ENCODE measurements around the gene ABLIM2.

The ABLIM2 gene

GRCh38 chr4:8122746-8123145 lies 35.9 kb downstream of the ABLIM2 start:
- Mint-ChIP-seq H3K36me3 (ENCODE audit: insufficient read depth) (peaks cover 2% of the 10 kb centered on the region), H3K9me3 (no peaks in the 10 kb centered on the region), H3K27me3 (no peaks in the 10 kb centered on the region), H3K4me1 (peaks cover under 1% of the 10 kb centered on the region), H3K4me3 (no peak overlapping the region), H3K27ac (ENCODE audit: low read depth) (no peak overlapping the region)
- ATAC-seq (replicated peaks; ENCODE audit: extremely low read depth, poor library complexity, severe bottlenecking) (no peak), DNase-seq (ENCODE audit: low spot score in 2 of 2) (no peak)

- H3K9me3 Mint-ChIP-seq: no peaks in the 10 kb centered on the region
- no peak overlapping the region for H3K27ac Mint-ChIP-seq (ENCODE audit: low read depth)
- DNase-seq (ENCODE audit: low spot score in 2 of 2) (no peak), ATAC-seq (replicated peaks; ENCODE audit: extremely low read depth, poor library complexity, severe bottlenecking) (no peak)
- peaks cover 13% of the 10 kb centered on the region for H3K4me1 Mint-ChIP-seq
- peaks cover 2% of the 10 kb centered on the region for H3K36me3 Mint-ChIP-seq (ENCODE audit: insufficient read depth)
- no peak overlapping the region for H3K4me3 Mint-ChIP-seq
- no peaks in the 10 kb centered on the region for H3K27me3 Mint-ChIP-seq
Measured at GRCh38 chr4:8121292-8122015, 37.2 kb downstream of the ABLIM2 start.

- Mint-ChIP-seq H3K27ac (ENCODE audit: low read depth) (no peak overlapping the region), H3K9me3 (no peaks in the 10 kb centered on the region), H3K36me3 (ENCODE audit: insufficient read depth) (peaks cover 4% of the 10 kb centered on the region), H3K4me1 (peaks cover 23% of the 10 kb centered on the region), H3K4me3 (no peak overlapping the region), H3K27me3 (no peaks in the 10 kb centered on the region)
- ATAC-seq (replicated peaks; ENCODE audit: extremely low read depth, poor library complexity, severe bottlenecking) (no peak), DNase-seq (ENCODE audit: low spot score in 2 of 2) (no peak)
Measured at GRCh38 chr4:8120501-8120900, 38.1 kb downstream of the ABLIM2 start.

GRCh38 chr4:8119877-8120276 lies 38.7 kb downstream of the ABLIM2 start:
- no peaks in the 10 kb centered on the region for H3K27me3 Mint-ChIP-seq
- peaks cover 4% of the 10 kb centered on the region for H3K36me3 Mint-ChIP-seq (ENCODE audit: insufficient read depth)
- no peak overlapping the region for H3K27ac Mint-ChIP-seq (ENCODE audit: low read depth)
- ATAC-seq (replicated peaks; ENCODE audit: extremely low read depth, poor library complexity, severe bottlenecking) (no peak), DNase-seq (ENCODE audit: low spot score in 2 of 2) (no peak)
- peaks cover 29% of the 10 kb centered on the region for H3K4me1 Mint-ChIP-seq
- H3K9me3 Mint-ChIP-seq: no peaks in the 10 kb centered on the region
- no peak overlapping the region for H3K4me3 Mint-ChIP-seq

- Mint-ChIP-seq H3K27me3 (no peaks in the 10 kb centered on the region), H3K27ac (ENCODE audit: low read depth) (peak overlapping the region; percentile 39), H3K36me3 (ENCODE audit: insufficient read depth) (peaks cover 4% of the 10 kb centered on the region), H3K9me3 (no peaks in the 10 kb centered on the region), H3K4me3 (no peak overlapping the region), H3K4me1 (peaks cover 29% of the 10 kb centered on the region)
- ATAC-seq (replicated peaks; ENCODE audit: extremely low read depth, poor library complexity, severe bottlenecking) (no peak), DNase-seq (ENCODE audit: low spot score in 2 of 2) (no peak)
Measured at GRCh38 chr4:8118531-8118930, 40.1 kb downstream of the ABLIM2 start.

- H3K27ac Mint-ChIP-seq (ENCODE audit: low read depth): no peak overlapping the region
- H3K27me3 Mint-ChIP-seq: no peaks in the 10 kb centered on the region
- DNase-seq (ENCODE audit: low spot score in 2 of 2) (no peak), ATAC-seq (replicated peaks; ENCODE audit: extremely low read depth, poor library complexity, severe bottlenecking) (no peak)
- H3K4me3 Mint-ChIP-seq: no peak overlapping the region
- no peaks in the 10 kb centered on the region for H3K9me3 Mint-ChIP-seq
- peaks cover 29% of the 10 kb centered on the region for H3K4me1 Mint-ChIP-seq
- H3K36me3 Mint-ChIP-seq (ENCODE audit: insufficient read depth): peaks cover 4% of the 10 kb centered on the region
Measured at GRCh38 chr4:8118035-8118434, 40.6 kb downstream of the ABLIM2 start.

GRCh38 chr4:8117278-8117682 lies 41.3 kb downstream of the ABLIM2 start:
- no peak overlapping the region for H3K4me3 Mint-ChIP-seq
- ATAC-seq (replicated peaks; ENCODE audit: extremely low read depth, poor library complexity, severe bottlenecking) (peak; percentile 33), DNase-seq (ENCODE audit: low spot score in 2 of 2) (no peak)
- H3K27me3 Mint-ChIP-seq: no peaks in the 10 kb centered on the region
- peak overlapping the region; percentile 45 for H3K27ac Mint-ChIP-seq (ENCODE audit: low read depth)
- no peaks in the 10 kb centered on the region for H3K9me3 Mint-ChIP-seq
- H3K4me1 Mint-ChIP-seq: peaks cover 29% of the 10 kb centered on the region
- H3K36me3 Mint-ChIP-seq (ENCODE audit: insufficient read depth): peaks cover 4% of the 10 kb centered on the region

- no peaks in the 10 kb centered on the region for H3K9me3 Mint-ChIP-seq
- H3K36me3 Mint-ChIP-seq (ENCODE audit: insufficient read depth): peaks cover 4% of the 10 kb centered on the region
- peaks cover 29% of the 10 kb centered on the region for H3K4me1 Mint-ChIP-seq
- ATAC-seq (replicated peaks; ENCODE audit: extremely low read depth, poor library complexity, severe bottlenecking) (peak; percentile 79), DNase-seq (ENCODE audit: low spot score in 2 of 2) (peak in 1 of 2 donors; percentile 30)
- H3K4me3 Mint-ChIP-seq: peak overlapping the region; percentile 51
- H3K27me3 Mint-ChIP-seq: no peaks in the 10 kb centered on the region
- H3K27ac Mint-ChIP-seq (ENCODE audit: low read depth): no peak overlapping the region
Measured at GRCh38 chr4:8115916-8116315, 42.7 kb downstream of the ABLIM2 start.

- Mint-ChIP-seq H3K4me3 (no peak overlapping the region), H3K4me1 (peaks cover 29% of the 10 kb centered on the region), H3K27ac (ENCODE audit: low read depth) (peak overlapping the region; percentile 50), H3K27me3 (no peaks in the 10 kb centered on the region), H3K36me3 (ENCODE audit: insufficient read depth) (peaks cover 2% of the 10 kb centered on the region), H3K9me3 (no peaks in the 10 kb centered on the region)
- DNase-seq (ENCODE audit: low spot score in 2 of 2) (no peak), ATAC-seq (replicated peaks; ENCODE audit: extremely low read depth, poor library complexity, severe bottlenecking) (no peak)
Measured at GRCh38 chr4:8115203-8115520, 43.5 kb downstream of the ABLIM2 start.

GRCh38 chr4:8114456-8115202 lies 44.0 kb downstream of the ABLIM2 start:
- H3K27me3 Mint-ChIP-seq: no peaks in the 10 kb centered on the region
- no peaks in the 10 kb centered on the region for H3K9me3 Mint-ChIP-seq
- peak overlapping the region; percentile 50 for H3K27ac Mint-ChIP-seq (ENCODE audit: low read depth)
- peaks cover 2% of the 10 kb centered on the region for H3K36me3 Mint-ChIP-seq (ENCODE audit: insufficient read depth)
- no peak for ATAC-seq (replicated peaks; ENCODE audit: extremely low read depth, poor library complexity, severe bottlenecking)
- peaks cover 29% of the 10 kb centered on the region for H3K4me1 Mint-ChIP-seq
- H3K4me3 Mint-ChIP-seq: no peak overlapping the region
- no peak for DNase-seq (ENCODE audit: low spot score in 2 of 2)

- Mint-ChIP-seq H3K27ac (ENCODE audit: low read depth) (peak overlapping the region; percentile 35), H3K36me3 (ENCODE audit: insufficient read depth) (peaks cover 2% of the 10 kb centered on the region), H3K4me1 (peaks cover 29% of the 10 kb centered on the region), H3K4me3 (no peak overlapping the region), H3K27me3 (no peaks in the 10 kb centered on the region), H3K9me3 (no peaks in the 10 kb centered on the region)
- DNase-seq (ENCODE audit: low spot score in 2 of 2): no peak
- no peak for ATAC-seq (replicated peaks; ENCODE audit: extremely low read depth, poor library complexity, severe bottlenecking)
Measured at GRCh38 chr4:8113611-8114377, 44.8 kb downstream of the ABLIM2 start.

- Mint-ChIP-seq H3K36me3 (ENCODE audit: insufficient read depth) (peaks cover 2% of the 10 kb centered on the region), H3K9me3 (no peaks in the 10 kb centered on the region), H3K27ac (ENCODE audit: low read depth) (peak overlapping the region; percentile 35), H3K27me3 (no peaks in the 10 kb centered on the region), H3K4me3 (no peak overlapping the region), H3K4me1 (peaks cover 28% of the 10 kb centered on the region)
- DNase-seq (ENCODE audit: low spot score in 2 of 2): no peak
- ATAC-seq (replicated peaks; ENCODE audit: extremely low read depth, poor library complexity, severe bottlenecking): no peak
Measured at GRCh38 chr4:8112672-8113071, 45.9 kb downstream of the ABLIM2 start.
